HL-60/S4 treated with retinoic acid at 250 ng/mL for 4 days and 3 days (cell line): ENCODE results near the gene IRF4.

ENCODE experiments used
- in situ Hi-C: fragments of 300-500 bp; cut with MboI; formaldehyde crosslinking; loops from 2 replicates; pipeline ENCODE4 v1.7.0; 2022; ENCODE audit warnings: low sequenced_read_pairs

IRF4 gene

DNA sequence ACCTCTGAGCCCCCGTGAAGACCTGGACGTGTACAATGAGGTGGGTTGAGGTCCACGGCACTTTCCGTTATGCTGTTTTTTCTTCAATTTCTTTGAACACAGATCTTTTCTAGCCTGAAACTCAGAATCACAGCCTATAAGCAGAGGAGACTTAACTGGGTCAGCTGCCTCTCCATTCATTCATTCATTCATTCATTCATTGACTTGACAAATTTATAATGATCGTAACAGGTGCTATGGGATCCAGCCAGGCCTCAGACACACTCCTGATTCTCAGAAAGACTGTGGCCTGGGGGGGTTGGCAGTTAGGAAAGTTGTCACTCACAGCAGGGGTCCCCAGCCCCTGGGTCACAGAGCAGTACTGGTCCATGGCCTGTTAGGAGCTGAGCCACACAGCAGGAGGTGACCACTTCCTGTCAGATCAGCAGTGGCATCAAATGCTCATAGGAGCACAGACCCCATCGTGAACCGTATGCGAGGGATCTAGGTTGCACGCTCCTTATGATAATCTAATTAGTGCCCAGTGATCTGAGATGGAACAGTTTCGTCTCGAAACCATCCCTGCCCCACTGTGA, 38.6 kb upstream of the IRF4 start:
- in situ Hi-C loops = no loop called here

DNA sequence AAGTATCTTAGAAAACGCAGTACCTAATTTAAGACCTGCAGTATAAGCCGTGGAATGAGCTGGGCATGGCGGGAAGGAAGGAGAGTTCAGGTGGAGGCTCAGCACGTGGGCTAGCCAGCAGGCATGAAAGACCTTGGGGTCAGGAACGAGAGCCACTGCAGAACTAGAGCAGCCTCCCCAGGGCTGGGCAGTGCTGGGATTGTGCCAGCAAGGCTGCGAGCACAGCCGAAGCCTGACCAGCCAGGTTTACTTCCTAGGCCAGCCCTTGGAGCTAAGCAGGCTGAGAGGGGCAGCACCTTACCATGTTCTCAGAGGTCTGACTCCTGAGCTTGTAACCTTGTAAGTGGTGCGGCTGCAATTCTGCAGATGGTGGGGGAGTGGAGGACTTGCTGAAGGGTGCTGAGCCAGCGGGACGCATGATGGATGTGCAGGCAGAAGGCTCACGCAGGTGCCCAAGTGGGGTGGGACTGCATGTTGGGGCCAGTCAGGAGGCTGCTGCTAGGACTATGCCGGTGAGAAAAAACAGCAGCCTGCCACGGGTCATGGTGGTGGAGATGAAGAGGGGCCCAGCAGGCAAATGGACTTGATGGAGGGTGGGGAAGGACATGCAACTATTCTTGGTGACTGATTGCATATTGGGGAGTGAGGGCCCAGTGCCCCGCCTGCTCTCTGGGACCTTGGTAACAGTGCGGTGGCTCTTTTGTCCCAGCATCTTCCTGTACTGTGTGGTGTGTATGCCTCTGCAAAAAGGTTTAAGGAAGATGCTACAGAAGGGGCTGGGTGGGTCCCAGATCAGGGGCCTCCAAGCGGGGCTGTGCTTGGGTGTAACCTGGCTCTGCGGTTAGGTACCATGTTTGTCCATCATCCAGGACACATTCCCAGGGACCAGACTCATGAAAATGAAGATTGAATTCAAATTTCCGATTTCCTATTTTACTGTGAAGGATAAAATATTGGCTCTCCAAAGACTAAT, 37.6 kb upstream of the IRF4 start:
- in situ Hi-C loops = no loop called here

DNA sequence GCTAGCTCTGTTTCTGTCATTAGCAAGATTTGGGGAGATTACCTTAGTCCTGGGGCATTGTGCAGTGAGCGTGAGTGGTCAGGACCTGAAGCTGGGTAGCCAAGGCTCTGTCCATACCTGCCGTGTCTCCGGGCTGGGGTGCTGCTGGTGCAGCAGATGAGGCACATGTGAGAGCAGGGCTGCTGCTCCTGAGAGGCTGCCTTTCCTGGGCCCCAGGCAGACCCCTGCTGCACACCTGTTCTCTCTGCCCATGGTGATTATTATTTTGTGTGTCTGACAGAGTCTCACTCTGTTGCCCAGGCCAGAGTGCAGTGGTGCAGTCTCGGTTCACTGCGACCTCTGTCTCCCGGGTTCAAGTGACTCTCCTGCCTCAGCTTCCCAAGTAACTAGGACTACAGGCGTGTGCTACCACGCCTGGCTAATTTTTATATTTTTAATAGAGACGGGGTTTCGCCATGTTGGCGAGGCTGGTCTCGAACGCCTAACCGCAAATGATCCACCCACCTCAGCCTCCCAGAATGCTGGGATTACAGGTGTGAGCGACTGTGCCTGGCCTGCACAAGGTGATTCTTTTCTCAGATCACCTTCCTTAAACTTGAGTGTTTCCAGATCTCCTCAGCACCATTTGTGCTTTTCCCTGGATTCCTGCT, 36.8 kb upstream of the IRF4 start:
- in situ Hi-C loops = no loop called here

DNA sequence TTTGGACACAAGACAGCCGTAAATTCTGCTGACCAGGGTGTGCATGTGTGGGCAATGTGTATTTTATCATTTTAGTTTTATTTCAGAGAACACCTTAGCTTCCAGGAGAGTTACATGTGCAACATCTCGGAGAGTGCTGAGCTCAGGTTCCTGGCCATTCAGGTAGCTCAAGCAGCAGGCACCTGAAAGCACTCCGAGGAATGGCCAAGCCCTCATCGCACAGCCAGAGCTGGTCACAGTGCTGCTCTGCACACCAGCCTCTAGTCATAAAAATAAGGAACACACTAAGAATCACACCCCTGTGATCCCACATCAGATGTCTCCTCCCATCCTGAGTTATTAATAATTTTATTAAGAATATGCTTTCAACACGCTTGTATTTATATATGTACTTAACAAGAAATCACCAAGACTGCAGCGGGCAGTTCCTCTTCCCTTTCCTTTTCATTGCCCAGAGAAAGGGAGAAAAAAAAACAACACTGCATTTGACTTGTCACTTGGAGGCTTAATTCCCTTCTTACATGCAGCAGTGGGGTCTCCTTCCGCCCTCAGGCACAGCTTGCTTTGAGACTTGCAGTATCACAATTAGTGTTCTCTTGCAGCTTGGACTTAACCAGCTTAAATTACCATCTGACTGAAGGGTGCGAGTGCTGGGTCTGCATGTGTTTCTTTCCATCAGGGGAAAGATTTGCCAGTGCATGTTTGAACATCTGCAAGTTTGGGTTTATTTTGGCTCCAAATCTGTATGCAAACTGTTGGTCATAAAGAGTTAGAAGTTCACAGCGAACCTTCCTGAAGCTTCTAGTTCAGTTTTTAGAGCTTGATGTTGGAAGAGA, 36.0 kb upstream of the IRF4 start:
- in situ Hi-C loops = no loop called here

DNA sequence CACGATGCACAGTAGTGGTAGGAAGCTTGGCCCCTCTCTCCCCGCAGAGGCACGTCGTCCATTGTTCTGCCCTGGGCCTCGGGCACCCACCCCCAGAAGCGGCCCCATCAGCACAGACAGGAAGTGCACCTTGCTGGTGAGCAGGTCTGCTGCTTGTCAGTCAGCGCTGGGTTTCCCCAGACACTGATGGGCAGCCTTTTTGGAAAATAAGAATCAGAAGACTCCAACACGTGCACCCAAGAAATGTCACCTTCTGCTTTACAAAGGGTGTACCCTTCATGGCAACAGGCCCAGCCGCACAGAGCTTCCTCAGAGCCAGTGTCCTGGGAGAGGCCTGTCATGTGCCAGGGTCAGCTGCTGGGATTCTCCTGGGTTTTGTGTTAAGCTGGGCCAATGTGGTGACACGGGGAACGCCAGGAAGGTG, 34.7 kb upstream of the IRF4 start:
- in situ Hi-C loops = no loop called here

DNA sequence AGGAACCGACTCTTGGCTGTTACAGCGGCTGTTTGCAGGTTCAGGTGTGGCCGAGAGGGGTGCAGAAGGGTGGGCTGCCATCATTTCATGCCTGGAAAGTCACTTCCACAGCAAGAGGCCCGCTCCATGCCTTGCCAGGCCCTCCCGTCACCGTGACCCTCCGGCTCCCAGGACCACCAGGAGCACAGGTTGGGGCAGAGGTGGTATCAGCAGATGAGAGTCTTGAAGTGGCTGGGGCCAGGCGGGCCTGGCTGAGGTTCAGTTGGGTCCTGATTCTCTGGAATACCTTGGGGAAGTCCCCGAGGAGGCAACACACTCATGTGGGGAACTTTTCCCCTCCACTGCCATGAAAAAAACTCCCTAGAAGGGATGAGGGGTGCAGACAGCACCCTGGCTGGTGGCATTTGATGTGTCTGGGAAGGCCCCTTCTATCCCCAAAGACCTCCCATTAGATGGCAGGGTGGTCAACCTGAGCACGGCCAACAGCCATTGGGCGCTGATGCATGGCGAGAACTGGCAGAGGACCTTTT, 34.2 kb upstream of the IRF4 start:
- in situ Hi-C loops = no loop called here

DNA sequence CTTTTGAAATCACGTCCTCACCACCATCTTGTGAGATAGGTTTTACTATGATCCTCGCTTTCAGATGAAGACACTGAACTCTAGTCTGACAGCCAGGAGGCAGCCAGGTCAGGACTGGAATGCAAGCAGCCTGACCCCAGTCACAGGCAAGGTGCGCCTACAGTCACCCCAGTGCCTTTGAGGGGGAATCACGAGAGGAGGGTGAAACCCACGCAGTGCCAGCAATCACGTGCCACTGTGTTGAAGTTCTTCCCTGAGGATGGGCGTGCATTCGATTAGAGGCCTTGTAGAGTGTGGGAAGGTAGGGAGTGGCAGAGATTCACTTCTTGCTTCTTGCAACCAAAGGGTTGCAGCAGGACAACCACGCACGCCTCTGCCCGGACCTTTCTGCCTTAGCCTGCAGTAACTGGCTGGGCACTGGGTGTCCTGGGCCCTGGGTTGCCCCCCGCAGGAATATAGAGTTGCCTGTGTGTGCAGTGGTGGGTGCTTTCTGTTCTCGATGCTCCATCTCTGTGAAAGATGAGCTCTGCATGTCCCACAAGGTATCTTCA, 33.7 kb upstream of the IRF4 start:
- in situ Hi-C loops = no loop called here

DNA sequence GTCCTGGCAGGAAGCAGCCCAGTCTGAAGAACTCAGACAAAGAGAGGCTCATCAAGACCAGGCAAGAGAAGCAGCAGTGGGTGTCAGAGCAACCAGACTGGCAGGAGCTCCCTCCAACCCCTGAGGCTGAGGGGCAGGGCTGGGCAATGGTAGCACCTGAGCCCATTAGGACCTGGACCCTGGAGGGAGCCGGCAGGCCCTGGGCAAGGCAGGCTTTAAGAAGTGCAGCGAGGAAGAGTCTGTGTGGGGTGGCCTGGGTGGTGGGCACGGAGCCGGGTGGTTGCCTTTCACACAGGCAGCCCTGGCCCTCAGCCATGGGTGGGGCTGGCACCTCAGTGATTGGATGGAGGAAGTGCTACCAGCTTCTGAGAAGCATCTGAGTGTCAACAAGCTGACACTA, 33.1 kb upstream of the IRF4 start:
- in situ Hi-C loops = no loop called here

DNA sequence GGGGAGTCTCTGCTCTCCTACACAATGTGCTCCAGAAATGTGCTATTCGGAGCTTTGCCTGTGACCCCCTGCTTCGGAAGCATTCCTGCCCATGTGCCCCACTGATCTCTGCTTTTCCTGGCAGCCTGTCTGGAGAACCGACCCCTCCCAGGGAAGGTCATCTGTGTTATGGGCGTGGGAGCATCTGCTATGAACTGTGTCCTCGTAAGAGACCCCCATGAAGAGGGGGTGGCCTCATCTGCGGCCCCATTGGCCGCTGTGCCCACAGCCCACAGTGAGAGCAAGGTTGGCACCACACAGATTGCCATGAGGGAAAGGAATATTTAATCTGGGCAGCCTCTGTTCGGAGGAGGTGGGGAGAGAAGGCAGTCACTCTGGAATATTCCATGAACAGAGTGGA, 32.7 kb upstream of the IRF4 start:
- in situ Hi-C loops = no loop called here

DNA sequence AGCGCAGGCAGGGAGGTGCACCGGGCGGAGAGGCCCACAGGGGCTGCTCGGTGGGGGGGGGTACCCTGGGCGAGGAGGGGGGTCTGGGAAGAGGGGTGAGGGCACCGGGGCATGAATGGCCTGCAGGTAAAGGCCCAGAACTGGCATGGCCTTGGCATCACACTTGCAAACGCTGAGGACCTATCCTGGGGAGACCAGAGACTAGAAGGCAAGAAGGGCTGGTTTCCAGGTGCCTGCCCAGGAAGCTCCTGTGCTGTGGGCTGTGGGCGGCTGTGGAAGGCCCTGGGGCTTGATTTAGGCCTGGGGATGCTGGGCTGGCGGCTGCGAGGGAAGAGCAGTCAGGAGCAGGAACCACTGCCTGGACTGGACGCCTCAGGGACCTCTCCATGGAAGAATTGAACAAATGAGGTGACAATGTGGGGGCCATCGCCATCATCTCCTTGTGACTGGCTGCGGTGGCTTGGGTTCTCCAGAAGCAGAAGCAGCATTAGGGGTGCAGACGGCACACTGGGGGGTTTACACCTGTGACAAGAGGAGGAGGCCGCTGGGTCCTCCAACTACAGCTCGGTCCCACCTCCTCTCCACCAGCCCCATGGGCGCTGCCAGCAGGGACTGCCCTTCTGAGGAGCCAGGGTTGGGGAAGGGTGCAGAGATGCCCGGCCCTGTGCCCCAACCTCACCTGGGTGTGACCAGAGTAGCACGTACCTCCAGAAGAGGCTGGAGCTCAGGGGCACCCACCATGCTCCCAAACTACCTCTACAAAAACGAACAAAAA, 32.1 kb upstream of the IRF4 start:
- in situ Hi-C loops = no loop called here

DNA sequence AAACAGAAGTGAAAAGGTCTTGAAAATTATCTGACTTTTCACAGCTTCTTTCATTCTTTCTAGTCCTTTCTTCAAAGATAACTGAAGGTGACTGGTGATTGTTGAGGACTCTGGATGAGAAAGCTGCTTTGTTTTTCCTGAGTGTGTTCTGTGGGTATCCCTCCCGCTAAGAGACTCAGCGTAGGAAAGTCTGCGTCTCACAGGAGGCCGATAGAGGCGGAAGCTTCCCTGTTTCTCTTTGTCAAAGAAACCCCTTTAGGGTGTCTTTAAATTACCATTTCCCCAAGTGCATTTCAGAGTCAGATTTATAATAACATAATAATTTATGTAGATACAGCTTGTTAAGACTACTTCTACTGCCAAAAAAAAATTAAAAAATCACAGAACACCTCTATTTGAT, 31.2 kb upstream of the IRF4 start:
- in situ Hi-C loops = no loop called here

DNA sequence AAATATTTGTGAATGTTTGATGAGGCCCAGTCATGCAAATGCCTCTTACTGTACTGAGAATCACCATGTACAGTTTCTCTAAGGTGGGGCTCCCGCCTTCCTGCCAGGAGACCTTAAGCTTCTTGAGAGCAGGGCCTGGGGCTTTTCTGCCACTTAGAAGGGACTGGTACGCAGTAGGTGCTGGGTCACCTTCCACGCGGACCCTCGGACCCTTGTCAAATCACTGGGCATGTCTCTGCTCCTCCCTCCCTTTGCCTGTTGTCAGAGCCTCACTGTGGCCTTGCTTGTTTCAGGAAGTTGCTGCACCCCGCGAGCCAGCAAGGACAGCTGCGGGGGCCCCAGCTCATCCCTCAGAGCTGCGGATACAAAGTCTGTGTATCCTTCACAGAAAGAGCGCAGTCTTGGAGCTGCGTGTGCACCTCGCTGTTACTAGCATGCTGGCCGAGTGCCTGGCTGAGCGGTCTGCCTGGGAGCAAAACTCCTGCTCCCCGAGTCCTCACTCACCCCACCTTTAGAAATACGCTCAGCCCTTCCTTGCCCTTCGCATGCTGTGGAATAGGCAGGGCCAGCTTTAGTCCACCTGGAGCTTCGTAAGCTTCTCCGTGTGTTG, 30.7 kb upstream of the IRF4 start:
- in situ Hi-C loops = no loop called here

DNA sequence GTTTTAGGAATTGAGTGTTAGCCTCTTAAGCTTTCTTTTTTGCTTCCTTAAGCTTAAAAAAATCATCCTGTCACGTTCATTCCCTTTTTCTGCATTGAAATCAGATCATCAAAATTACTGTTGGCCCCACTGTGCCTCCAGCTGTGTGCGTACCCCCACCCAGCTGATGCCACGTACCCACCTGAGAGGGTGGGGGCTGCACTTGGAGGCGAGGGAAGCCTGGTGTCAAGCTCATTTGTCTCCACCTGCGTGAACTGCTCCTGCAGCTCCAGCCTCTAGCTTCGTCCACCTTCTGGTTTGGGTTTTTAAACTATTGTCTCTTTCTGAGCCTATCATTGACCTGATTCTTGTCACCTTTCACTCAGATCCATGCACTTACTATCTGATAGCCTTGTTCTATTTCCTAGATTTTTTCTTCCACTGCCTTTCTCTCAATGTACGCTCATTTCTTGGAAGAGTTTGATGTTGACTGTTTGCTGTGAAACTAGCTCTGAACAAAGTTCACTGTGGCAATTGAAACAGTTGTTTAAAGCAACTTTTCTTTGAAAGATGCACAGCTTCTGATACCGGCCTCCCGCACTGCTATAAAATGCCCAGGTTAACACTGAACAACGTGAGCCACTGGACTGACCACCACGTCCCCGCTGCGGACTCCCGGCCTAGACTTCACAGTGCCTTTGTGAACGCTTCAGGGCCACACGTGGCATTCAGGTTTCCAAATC, 30.0 kb upstream of the IRF4 start:
- in situ Hi-C loops = no loop called here

DNA sequence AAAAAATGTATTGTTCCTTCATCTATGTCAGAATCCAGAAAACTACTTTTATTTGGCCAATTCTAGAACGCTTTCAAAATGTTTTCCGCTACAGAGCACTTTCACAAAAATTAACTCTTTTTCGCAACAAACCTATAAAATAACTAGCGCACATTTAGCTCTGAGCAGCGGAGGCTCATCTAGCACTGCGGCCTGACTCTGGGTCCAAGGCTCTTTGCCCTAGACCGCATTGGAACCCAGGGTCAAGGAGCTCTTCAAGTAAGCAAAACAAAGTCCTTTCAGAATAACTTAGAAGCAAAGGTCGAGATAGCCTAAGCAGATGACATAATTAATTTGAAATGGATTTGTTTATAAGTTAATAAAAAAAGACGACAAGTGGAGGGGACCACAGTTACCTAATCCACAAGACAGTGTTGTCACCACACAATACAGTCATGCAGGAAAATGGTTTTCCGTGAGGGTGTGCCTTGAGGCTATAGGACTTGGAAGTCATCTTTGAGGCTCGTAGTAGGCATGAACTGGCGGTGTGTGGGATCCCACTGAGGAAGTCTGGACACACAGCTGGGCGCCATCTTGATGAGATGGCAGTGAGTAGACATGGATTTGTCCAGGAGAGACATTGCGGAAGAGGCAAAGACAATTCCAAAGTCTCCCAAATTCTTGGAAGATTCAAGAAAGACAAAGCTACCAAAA, 29.2 kb upstream of the IRF4 start:
- in situ Hi-C loops = no loop called here

DNA sequence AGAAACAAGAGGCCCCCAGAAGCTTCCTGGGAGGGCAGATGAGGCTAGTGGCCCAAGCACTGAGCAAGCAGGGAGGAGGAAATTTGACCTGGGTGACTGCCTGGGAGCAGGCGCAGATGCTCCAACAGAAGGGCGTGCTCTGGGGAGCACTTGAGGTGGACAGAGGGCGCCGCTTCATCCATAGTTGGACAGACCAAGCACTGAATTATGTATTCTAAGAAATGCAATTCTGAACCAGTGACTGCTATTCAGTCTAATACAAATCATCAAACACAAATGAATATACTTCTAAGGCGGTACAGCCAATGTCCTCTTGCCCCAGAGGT, 28.7 kb upstream of the IRF4 start:
- in situ Hi-C loops = no loop called here

DNA sequence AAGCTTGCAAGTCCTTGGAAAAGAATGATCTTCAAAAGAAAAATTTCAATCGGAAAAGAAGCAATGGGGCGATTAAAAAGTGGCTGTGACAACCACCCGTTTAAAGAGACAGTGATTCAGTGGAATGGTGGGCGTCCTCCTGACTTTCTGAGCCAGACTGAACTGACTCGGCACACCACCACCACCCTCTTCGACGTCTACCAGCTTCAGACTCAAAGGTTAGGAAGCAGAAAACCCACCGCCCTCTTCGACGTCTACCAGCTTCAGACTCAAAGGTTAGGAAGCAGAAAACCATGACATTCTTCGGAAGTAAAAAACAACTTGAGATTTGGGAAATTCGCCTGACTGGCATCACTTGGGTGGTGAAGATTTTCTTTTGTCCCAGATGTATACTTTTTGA, 28.3 kb upstream of the IRF4 start:
- in situ Hi-C loops = no loop called here

DNA sequence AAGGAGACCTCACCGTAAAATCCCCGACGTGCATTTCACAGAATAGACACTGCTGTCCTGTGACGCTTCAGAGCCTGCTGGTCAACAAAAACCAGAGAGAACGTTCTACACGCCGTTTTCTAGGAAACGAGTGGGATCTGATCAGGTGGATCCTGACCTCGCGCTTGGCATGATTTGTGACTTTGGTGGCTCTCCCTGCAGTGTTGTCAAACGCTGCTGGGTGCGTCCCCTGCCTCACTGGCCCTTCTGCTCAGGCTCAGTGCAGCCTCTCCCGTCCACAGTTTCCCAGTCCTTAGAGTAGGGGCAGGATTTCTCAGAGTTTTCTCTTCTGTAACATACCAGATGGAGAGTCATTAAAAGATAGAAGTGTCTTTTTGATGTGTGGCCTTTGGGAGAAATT, 27.6 kb upstream of the IRF4 start:
- in situ Hi-C loops = no loop called here
